Measurements from ENCODE around the gene CD2BP2. TPM values are rescaled to one million over a fixed set of nuclear protein-coding genes. Genes with fewer than 3 reads are reported as not detected.

The CD2BP2 gene
- total RNA-seq, 1 experiment from 2014 or later, result 51.8 TPM

- peaks cover 4% of the 10 kb centered on the region for H3K36me3 ChIP-seq (ENCODE audit: control insufficient read depth, insufficient read depth, low read length)
- H3K27me3 Mint-ChIP-seq (ENCODE audit: insufficient read depth, unreplicated experiment), result no peaks in the 10 kb centered on the region
- no peak overlapping the region for H3K4me3 Mint-ChIP-seq (ENCODE audit: unreplicated experiment)
- ChIA-PET CTCF (interaction anchor here (0.5 to 1.1 kb wide), 4 partner anchors 14 to 785 kb away, joined by 3 to 4 read pairs (median 3); partner anchors contain the start of gene TBC1D10B), POLR2A (interaction anchor here (1.1 to 1.3 kb wide), 2 partner anchors 12 to 14 kb away, joined by 4 to 5 read pairs; no protein-coding TSS in a partner anchor)
- no peaks in the 10 kb centered on the region for H3K9me3 ChIP-seq
- BruUV-seq (replicated peaks), result no TSS peak
- peak overlapping the region; percentile 99 for H3K27ac Mint-ChIP-seq (ENCODE audit: unreplicated experiment)
- H3K27me3 ChIP-seq (replicated peaks; ENCODE audit: control insufficient read depth, insufficient read depth, low read length), result no peaks in the 10 kb centered on the region
- H3K9me3 Mint-ChIP-seq (ENCODE audit: unreplicated experiment), result no peaks in the 10 kb centered on the region
- TF ChIP-seq CTCF (IDR thresholded peaks at IDR 0.05; ENCODE audit: insufficient read depth in 1 of 2, low read depth in 1 of 2, low read length in 1 of 2, severe bottlenecking in 1 of 2, unreplicated experiment in 1 of 2), result no peak
- H3K4me1 ChIP-seq, result peaks cover 5% of the 10 kb centered on the region; the same call in 1 of the 2 replicates
- intact Hi-C loops (cut with micrococcal nuclease; ENCODE audit: unreplicated experiment), result loop anchor here (5.0 kb wide), 1 partner anchor 50 kb away; the partner anchor contains the start of gene ZNF771
- H3K36me3 Mint-ChIP-seq (ENCODE audit: insufficient read depth, unreplicated experiment), result peaks cover 60% of the 10 kb centered on the region
- DNase-seq, result no peak
- H3K4me1 Mint-ChIP-seq (ENCODE audit: low read depth, unreplicated experiment), result peaks cover 28% of the 10 kb centered on the region
- no peak overlapping the region for H3K4me3 ChIP-seq (ENCODE audit: low read depth, low read length)
These were observed 2.1 kb upstream of the CD2BP2 start for GRCh38 chr16:30357085-30357714.

- intact Hi-C loops (cut with micrococcal nuclease; ENCODE audit: unreplicated experiment), result loop anchor here (5.0 kb wide), 1 partner anchor 51 kb away; the partner anchor contains the start of gene ZNF771
- H3K4me3 Mint-ChIP-seq (ENCODE audit: unreplicated experiment), result peak overlapping the region; percentile 94
- Histone ChIP-seq H3K4me3 (ENCODE audit: low read depth, low read length) (peak overlapping the region; percentile 51), H3K9me3 (no peaks in the 10 kb centered on the region), H3K36me3 (ENCODE audit: control insufficient read depth, insufficient read depth, low read length) (peaks cover 4% of the 10 kb centered on the region), H3K4me1 (peaks cover 5% of the 10 kb centered on the region; the same call in 1 of the 2 replicates), H3K27me3 (replicated peaks; ENCODE audit: control insufficient read depth, insufficient read depth, low read length) (no peaks in the 10 kb centered on the region)
- ChIA-PET POLR2A (interaction anchor here (1.1 to 1.3 kb wide), 2 partner anchors 12 to 14 kb away, joined by 4 to 5 read pairs; no protein-coding TSS in a partner anchor), CTCF (interaction anchor here (0.5 to 1.1 kb wide), 3 partner anchors 14 to 505 kb away, joined by 3 to 4 read pairs (median 3); partner anchors contain the start of gene TBC1D10B)
- no peaks in the 10 kb centered on the region for H3K27me3 Mint-ChIP-seq (ENCODE audit: insufficient read depth, unreplicated experiment)
- H3K4me1 Mint-ChIP-seq (ENCODE audit: low read depth, unreplicated experiment), result peaks cover 28% of the 10 kb centered on the region
- peak overlapping the region; percentile 99 for H3K27ac Mint-ChIP-seq (ENCODE audit: unreplicated experiment)
- DNase-seq, result no peak
- H3K36me3 Mint-ChIP-seq (ENCODE audit: insufficient read depth, unreplicated experiment), result peaks cover 63% of the 10 kb centered on the region
- no peaks in the 10 kb centered on the region for H3K9me3 Mint-ChIP-seq (ENCODE audit: unreplicated experiment)
- BruUV-seq (replicated peaks), result no TSS peak
- TF ChIP-seq CTCF (IDR thresholded peaks at IDR 0.05; ENCODE audit: insufficient read depth in 1 of 2, low read depth in 1 of 2, low read length in 1 of 2, severe bottlenecking in 1 of 2, unreplicated experiment in 1 of 2), result no peak
These were observed 1.4 kb upstream of the CD2BP2 start for GRCh38 chr16:30356401-30357084.

- POLR2A ChIA-PET, result interaction anchor here (1.0 to 2.3 kb wide), 2 partner anchors 15 to 21 kb away, joined by 4 to 30 read pairs; partner anchors contain the start of gene TBC1D10B
- TF ChIP-seq CTCF (IDR thresholded peaks at IDR 0.05; ENCODE audit: insufficient read depth in 1 of 2, low read depth in 1 of 2, low read length in 1 of 2, severe bottlenecking in 1 of 2, unreplicated experiment in 1 of 2), result no peak
- H3K36me3 Mint-ChIP-seq (ENCODE audit: insufficient read depth, unreplicated experiment), result peaks cover 65% of the 10 kb centered on the region
- no peaks in the 10 kb centered on the region for H3K9me3 Mint-ChIP-seq (ENCODE audit: unreplicated experiment)
- H3K27me3 ChIP-seq (replicated peaks; ENCODE audit: control insufficient read depth, insufficient read depth, low read length), result no peaks in the 10 kb centered on the region
- no TSS peak for BruUV-seq (replicated peaks)
- H3K4me1 Mint-ChIP-seq (ENCODE audit: low read depth, unreplicated experiment), result peaks cover 22% of the 10 kb centered on the region
- H3K36me3 ChIP-seq (ENCODE audit: control insufficient read depth, insufficient read depth, low read length), result peaks cover 4% of the 10 kb centered on the region
- H3K4me3 Mint-ChIP-seq (ENCODE audit: unreplicated experiment), result peak overlapping the region; percentile 94
- peak overlapping the region; percentile 99 for H3K27ac Mint-ChIP-seq (ENCODE audit: unreplicated experiment)
- no peaks in the 10 kb centered on the region for H3K27me3 Mint-ChIP-seq (ENCODE audit: insufficient read depth, unreplicated experiment)
- H3K4me3 ChIP-seq (ENCODE audit: low read depth, low read length), result peak overlapping the region; percentile 51
- H3K9me3 ChIP-seq, result no peaks in the 10 kb centered on the region
- CTCF ChIA-PET, result interaction anchor here (1.0 to 1.8 kb wide), 5 partner anchors 15 to 74 kb away, joined by 3 to 8 read pairs (median 3); partner anchors contain the start of genes DCTPP1 and ZNF48
- no peak for DNase-seq
- intact Hi-C loops (cut with micrococcal nuclease; ENCODE audit: unreplicated experiment), result loop anchor here (1.0 to 5.0 kb wide), 3 partner anchors 21 to 265 kb away; partner anchors contain the start of genes TBX6 and ZNF771
- H3K4me1 ChIP-seq, result peaks cover 5% of the 10 kb centered on the region; the same call in 1 of the 2 replicates
These were observed 823 bp upstream of the CD2BP2 start for GRCh38 chr16:30355954-30356308.

Measured in Caco-2 (cell line).